IPS-15b (cell line): Measurements from ENCODE around the gene ZNF260.
A peak's percentile ranks its signal among the peaks of the same experiment; 100 is the strongest.

Experiments
- H3K27me3 ChIP-seq: one replicate; pipeline ENCODE4 v1.6.1; 2013; ENCODE audit warnings: low read length; ENCODE audit not compliant: control insufficient read depth, insufficient read depth
- H3K36me3 ChIP-seq: one replicate; pipeline ENCODE4 v1.6.1; 2013; ENCODE audit warnings: low read length; ENCODE audit not compliant: control insufficient read depth, insufficient read depth
- H3K4me1 ChIP-seq: one replicate; pipeline ENCODE4 v1.6.1; 2013; ENCODE audit warnings: mild to moderate bottlenecking, low read length; ENCODE audit not compliant: control insufficient read depth, insufficient read depth
- H3K4me3 ChIP-seq: one replicate; pipeline ENCODE4 v1.5.1; 2013; ENCODE audit warnings: low read depth, low read length
- H3K9ac ChIP-seq: one replicate; pipeline ENCODE4 v1.6.1; 2013; ENCODE audit warnings: low read depth, mild to moderate bottlenecking, low read length
- H3K9me3 ChIP-seq: one replicate; pipeline ENCODE4 v1.6.1; 2013; ENCODE audit warnings: mild to moderate bottlenecking, low read length; ENCODE audit not compliant: control insufficient read depth, insufficient read depth

The ZNF260 gene

GRCh38 chr19:36488846-36489117, 39.3 kb downstream of the ZNF260 start:
- Histone ChIP-seq H3K9me3 (no peaks in the 10 kb centered on the region), H3K4me1 (no peaks in the 10 kb centered on the region), H3K9ac (peak overlapping the region; percentile 95), H3K36me3 (no peaks in the 10 kb centered on the region), H3K27me3 (no peaks in the 10 kb centered on the region), H3K4me3 (peak overlapping the region; percentile 99)

- Histone ChIP-seq H3K9me3 (no peaks in the 10 kb centered on the region), H3K9ac (peak overlapping the region; percentile 95)
Observed at GRCh38 chr19:36488118-36488845, 39.8 kb downstream of the ZNF260 start.

DNA sequence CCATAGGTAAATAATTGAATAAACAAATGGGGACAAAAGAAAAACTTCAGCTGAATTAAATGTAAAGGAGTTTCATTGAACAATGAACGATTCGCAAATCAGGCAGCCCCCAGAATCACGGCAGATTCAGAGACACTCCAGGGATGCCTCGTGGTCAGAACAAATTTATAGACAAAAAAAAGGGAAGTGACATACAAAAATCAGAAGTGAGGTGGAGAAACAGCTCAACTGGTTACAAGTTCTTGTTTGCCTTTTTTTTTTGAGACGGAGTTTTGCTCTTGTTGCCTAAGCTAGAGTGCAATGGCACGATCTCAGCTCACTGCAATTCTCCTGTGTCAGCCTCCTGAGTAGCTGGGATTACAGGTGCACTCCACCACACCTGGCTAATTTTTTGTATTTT, 44.4 kb downstream of the ZNF260 start:
- H3K9me3 ChIP-seq: no peaks in the 10 kb centered on the region
- H3K4me1 ChIP-seq: no peaks in the 10 kb centered on the region
- H3K27me3 ChIP-seq: no peaks in the 10 kb centered on the region
- no peak overlapping the region for H3K9ac ChIP-seq
- H3K36me3 ChIP-seq: no peaks in the 10 kb centered on the region
- no peak overlapping the region for H3K4me3 ChIP-seq

More at GRCh38 chr19:36488118-36488845, 39.8 kb downstream of the ZNF260 start:
- peak overlapping the region; percentile 99 for H3K4me3 ChIP-seq
- no peaks in the 10 kb centered on the region for H3K36me3 ChIP-seq
- H3K4me1 ChIP-seq: no peaks in the 10 kb centered on the region
- H3K27me3 ChIP-seq: no peaks in the 10 kb centered on the region

DNA sequence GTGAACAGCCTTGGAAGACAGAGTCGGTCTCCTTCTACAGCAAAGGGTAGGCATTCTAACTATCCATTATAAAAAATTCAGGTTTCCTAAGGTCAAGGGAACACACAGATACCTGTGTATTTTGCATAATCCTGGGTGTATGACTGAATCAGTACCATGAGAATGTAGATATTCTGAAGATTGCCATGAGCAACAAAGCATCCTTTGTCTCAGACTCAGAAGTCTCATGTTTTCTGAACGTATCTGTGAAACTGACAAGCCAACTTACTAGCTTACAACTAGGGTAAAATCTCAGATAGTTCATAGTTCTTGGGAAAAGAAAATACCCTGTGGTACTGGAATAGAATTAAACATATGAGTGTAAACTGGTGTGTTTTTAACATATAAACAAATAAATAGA, 45.2 kb downstream of the ZNF260 start:
- no peak overlapping the region for H3K9ac ChIP-seq
- no peaks in the 10 kb centered on the region for H3K4me1 ChIP-seq
- H3K36me3 ChIP-seq: no peaks in the 10 kb centered on the region
- no peaks in the 10 kb centered on the region for H3K27me3 ChIP-seq
- H3K4me3 ChIP-seq: no peak overlapping the region
- no peaks in the 10 kb centered on the region for H3K9me3 ChIP-seq
